CD14-positive monocyte (primary cell): ENCODE data around the gene DUS3L. TPM values are rescaled to one million over a fixed set of nuclear protein-coding genes. Genes with fewer than 3 reads are reported as not detected.

Experiments used
- DNase-seq, 3 donors: peaks; one replicate each; pipeline ENCODE4 v3.0.0-alpha.2; 2011 to 2022
- H2AFZ ChIP-seq: 2 replicates; pipeline ENCODE4 v1.6.0; 2012; ENCODE audit warnings: mild to moderate bottlenecking, low read depth, low read length, inconsistent platforms; ENCODE audit not compliant: insufficient read depth, poor library complexity, severe bottlenecking
- H3K27ac ChIP-seq, 2 donors: 1 replicate in 1 of 2; 2 replicates in 1 of 2; pipeline ENCODE4 v1.5.1; 2012 to 2013; ENCODE audit warnings: low read length in 2 of 2, control low read depth in 1 of 2, inconsistent platforms in 1 of 2, low read depth in 1 of 2, mild to moderate bottlenecking in 1 of 2
- H3K27me3 ChIP-seq, 2 donors: one replicate each; pipeline versions ENCODE4 v1.6.0 to v1.6.1; 2011 to 2013; ENCODE audit warnings: low read length in 2 of 2; ENCODE audit not compliant: control insufficient read depth in 2 of 2, insufficient read depth in 2 of 2
- H3K36me3 ChIP-seq, 2 donors: replicated peaks in 1 of 2; 1 replicate in 1 of 2; 2 replicates in 1 of 2; pipeline versions ENCODE4 v1.5.1 to v1.6.1; 2012 to 2013; ENCODE audit warnings: low read length in 2 of 2, control low read depth in 1 of 2, inconsistent platforms in 1 of 2, mild to moderate bottlenecking in 1 of 2; ENCODE audit not compliant: insufficient read depth in 2 of 2, control insufficient read depth in 1 of 2
- H3K4me1 ChIP-seq, 2 donors: 1 replicate in 1 of 2; 2 replicates in 1 of 2; pipeline versions ENCODE4 v1.5.1 to v1.6.1; 2012 to 2013; ENCODE audit warnings: low read length in 2 of 2, control low read depth in 1 of 2, inconsistent platforms in 1 of 2, mild to moderate bottlenecking in 1 of 2, moderate library complexity in 1 of 2; ENCODE audit not compliant: insufficient read depth in 2 of 2, control insufficient read depth in 1 of 2
- H3K4me2 ChIP-seq: replicated peaks from 2 replicates; pipeline ENCODE3; 2012; ENCODE audit warnings: low read length, moderate library complexity, mild to moderate bottlenecking; ENCODE audit not compliant: poor library complexity, severe bottlenecking; ENCODE audit errors: extremely low read depth
- H3K4me3 ChIP-seq, 3 experiments: fragments of 200-600 bp in 1 of 3; sonication (generic) in 1 of 3; replicated peaks in 1 of 3; 1 replicate in 2 of 3; 2 replicates in 1 of 3; pipeline ENCODE4 v1.5.1; 2011 to 2013; ENCODE audit warnings: low read length in 3 of 3, mild to moderate bottlenecking in 3 of 3, control low read depth in 2 of 3, low read depth in 2 of 3, inconsistent platforms in 1 of 3, moderate library complexity in 1 of 3
- H3K79me2 ChIP-seq: 2 replicates; pipeline ENCODE4 v1.6.0; 2012; ENCODE audit warnings: mild to moderate bottlenecking, control low read depth, inconsistent platforms, low read length, moderate library complexity; ENCODE audit not compliant: insufficient read depth
- H3K9ac ChIP-seq: 2 replicates; pipeline ENCODE4 v1.6.0; 2017; ENCODE audit warnings: low read length, mild to moderate bottlenecking; ENCODE audit not compliant: insufficient read depth, poor library complexity, severe bottlenecking
- H3K9me3 ChIP-seq, 2 donors: replicated peaks in 1 of 2; 1 replicate in 1 of 2; 2 replicates in 1 of 2; pipeline versions ENCODE4 v1.5.1 to v1.6.1; 2012 to 2013; ENCODE audit warnings: low read length in 2 of 2, control low read depth in 1 of 2; ENCODE audit not compliant: control insufficient read depth in 1 of 2, insufficient read depth in 1 of 2
- H4K20me1 ChIP-seq: 2 replicates; pipeline ENCODE4 v1.6.0; 2012; ENCODE audit warnings: mild to moderate bottlenecking, low read length, control low read depth, moderate library complexity; ENCODE audit not compliant: insufficient read depth
- H3K27ac Mint-ChIP-seq, 7 donors: one replicate each; pipeline ENCODE4 v1.8.0; 2020; ENCODE audit warnings: mild to moderate bottlenecking in 7 of 7, mixed read lengths in 7 of 7, moderate library complexity in 6 of 7, inconsistent platforms in 2 of 7
- H3K27me3 Mint-ChIP-seq, 3 donors: one replicate each; pipeline ENCODE4 v1.8.0; 2021 to 2022; ENCODE audit warnings: low read depth in 3 of 3, mild to moderate bottlenecking in 3 of 3, mixed read lengths in 3 of 3, moderate library complexity in 3 of 3, inconsistent platforms in 1 of 3
- H3K36me3 Mint-ChIP-seq, 2 donors: one replicate each; pipeline ENCODE4 v1.8.0; 2020; ENCODE audit warnings: mixed read lengths in 2 of 2, inconsistent platforms in 1 of 2, mild to moderate bottlenecking in 1 of 2
- H3K4me1 Mint-ChIP-seq: one replicate; pipeline ENCODE4 v1.8.0; 2020; ENCODE audit warnings: mild to moderate bottlenecking, mixed read lengths
- H3K4me3 Mint-ChIP-seq, 2 donors: one replicate each; pipeline ENCODE4 v1.8.0; 2020; ENCODE audit warnings: mild to moderate bottlenecking in 2 of 2, mixed read lengths in 2 of 2, moderate library complexity in 1 of 2
- H3K9me3 Mint-ChIP-seq, 7 donors: one replicate each; pipeline ENCODE4 v1.8.0; 2020 to 2022; ENCODE audit warnings: mixed read lengths in 7 of 7, mild to moderate bottlenecking in 6 of 7, moderate library complexity in 6 of 7, inconsistent platforms in 2 of 7
- CTCF ChIP-seq: fragments of 200-600 bp; IDR thresholded peaks from one replicate; pipeline ENCODE4 v1.8.0; 2022; ENCODE audit warnings: antibody characterized with exemption, mild to moderate bottlenecking
- WGBS: methylation state at CpG from one replicate; pipeline ENCODE4 v1.1.5; 2013; ENCODE audit warnings: missing lambda C conversion rate; ENCODE audit not compliant: insufficient coverage; 5-methylcytosine and 5-hydroxymethylcytosine counted together
- intact Hi-C, 2 donors: fragments of 100-400 bp; cut with micrococcal nuclease; formaldehyde crosslinking; loops; one replicate each; pipeline versions ENCODE4 v1.15.0 to v1.15.1; 2023
- polyA plus RNA-seq, 3 donors: library from polyadenylated mRNA; depleted of rRNA in 1 of 3; unstranded in 2 of 3; stranded (reverse) in 1 of 3; fragments of 300-500 nt in 2 of 3; fragments of >200 nt in 1 of 3; fragmentation: Illumina TruSeq in 2 of 3; gene quantifications; 1 replicate in 2 of 3; 2 replicates in 1 of 3; pipeline ENCODE4 v1.2.3, GENCODE V29; 2012 to 2021

The DUS3L gene
- polyA plus RNA-seq, 3 donors: 17.4 to 40.2 (median 23.4) TPM

GRCh38 chr19:5753743-5754142, 37.2 kb downstream of the DUS3L start:
- Histone ChIP-seq H3K9ac (no peak overlapping the region), H3K4me2 (no peak overlapping the region), H3K36me3 (no peaks in the 10 kb centered on the region), H3K9me3 (no peaks in the 10 kb centered on the region), H2AFZ (no peak overlapping the region), H3K4me1 (no peaks in the 10 kb centered on the region), H3K79me2 (no peaks in the 10 kb centered on the region), H3K27me3 (no peaks in the 10 kb centered on the region), H4K20me1 (no peaks in the 10 kb centered on the region), H3K4me3 (no peak overlapping the region), H3K27ac (no peak overlapping the region)
- no peaks in the 10 kb centered on the region for H3K36me3 Mint-ChIP-seq
- H3K27me3 Mint-ChIP-seq: peaks cover 5 to 10% (median 9%) of the 10 kb centered on the region in 3 donors
- no peak overlapping the region for H3K4me3 Mint-ChIP-seq
- DNase-seq: no peak
- no peak for TF ChIP-seq CTCF
- WGBS: 91% methylated on average over 3 of the region's 6 CpGs
- no peaks in the 10 kb centered on the region for H3K4me1 Mint-ChIP-seq
- no peak overlapping the region for H3K27ac Mint-ChIP-seq
- intact Hi-C loops: no loop called here
- peaks cover 0 to 1% (median 0%) of the 10 kb centered on the region in 7 donors for H3K9me3 Mint-ChIP-seq

GRCh38 chr19:5751709-5752108, 39.3 kb downstream of the DUS3L start:
- Mint-ChIP-seq H3K4me1 (no peaks in the 10 kb centered on the region), H3K36me3 (no peaks in the 10 kb centered on the region), H3K9me3 (peaks cover 0 to 1% (median 0%) of the 10 kb centered on the region in 7 donors), H3K27ac (no peak overlapping the region), H3K27me3 (peaks cover 4 to 8% (median 5%) of the 10 kb centered on the region in 3 donors), H3K4me3 (no peak overlapping the region)
- H3K79me2 ChIP-seq: no peaks in the 10 kb centered on the region
- no peak overlapping the region for H3K27ac ChIP-seq
- H3K36me3 ChIP-seq: no peaks in the 10 kb centered on the region
- intact Hi-C loops: no loop called here
- no peak overlapping the region for H3K9ac ChIP-seq
- DNase-seq: no peak
- H3K9me3 ChIP-seq: no peaks in the 10 kb centered on the region
- TF ChIP-seq CTCF: no peak
- WGBS: 88% methylated on average over 4 of the region's 7 CpGs
- H3K27me3 ChIP-seq: no peaks in the 10 kb centered on the region
- no peak overlapping the region for H2AFZ ChIP-seq
- H4K20me1 ChIP-seq: no peaks in the 10 kb centered on the region
- H3K4me1 ChIP-seq: no peaks in the 10 kb centered on the region
- no peak overlapping the region for H3K4me3 ChIP-seq
- no peak overlapping the region for H3K4me2 ChIP-seq
